Smooth muscle cell (in vitro differentiated cells): ENCODE data around the gene MCCC1. TPM values are rescaled to one million over a fixed set of nuclear protein-coding genes. Genes with fewer than 3 reads are reported as not detected.

Source experiments
- DNase-seq: peaks from one replicate; lab custom pipeline; 2025; ENCODE audit not compliant: unreplicated experiment; lab: John Stamatoyannopoulos, UW
- H2AFZ ChIP-seq: fragments of 200-600 bp; sonication (generic); 2 replicates; pipeline ENCODE4 v1.6.0; 2016; ENCODE audit warnings: antibody characterized with exemption, low read depth, mild to moderate bottlenecking
- H3F3A ChIP-seq: fragments of 200-600 bp; sonication (generic); 2 replicates; pipeline ENCODE4 v1.6.0; 2017; ENCODE audit warnings: antibody characterized with exemption, low read depth
- H3K27ac ChIP-seq: fragments of 200-600 bp; sonication (generic); 2 replicates; pipeline ENCODE4 v1.5.1; 2016; ENCODE audit warnings: low read depth, mild to moderate bottlenecking
- H3K27me3 ChIP-seq: fragments of 200-600 bp; sonication (generic); 2 replicates; pipeline ENCODE4 v1.6.1; 2016; ENCODE audit warnings: low read depth, mild to moderate bottlenecking
- H3K36me3 ChIP-seq: fragments of 200-600 bp; sonication (generic); 2 replicates; pipeline ENCODE4 v1.5.1; 2016; ENCODE audit warnings: low read depth
- H3K4me1 ChIP-seq: fragments of 200-600 bp; sonication (generic); 2 replicates; pipeline ENCODE4 v1.5.1; 2016; ENCODE audit warnings: low read depth
- H3K4me2 ChIP-seq: fragments of 200-600 bp; sonication (generic); 2 replicates; pipeline ENCODE4 v1.6.0; 2016; ENCODE audit warnings: mild to moderate bottlenecking
- H3K4me3 ChIP-seq: fragments of 200-600 bp; sonication (generic); 2 replicates; pipeline ENCODE4 v1.5.1; 2016; ENCODE audit warnings: mild to moderate bottlenecking
- H3K79me2 ChIP-seq: fragments of 200-600 bp; sonication (generic); 2 replicates; pipeline ENCODE4 v1.6.0; 2016; ENCODE audit warnings: low read depth, mild to moderate bottlenecking
- H3K9ac ChIP-seq: fragments of 200-600 bp; sonication (generic); 2 replicates; pipeline ENCODE4 v1.6.0; 2016; ENCODE audit warnings: low read depth
- H3K9me3 ChIP-seq: fragments of 200-600 bp; sonication (generic); replicated peaks from 2 replicates; pipeline ENCODE4 v1.5.1; 2016; ENCODE audit warnings: low read depth
- H4K20me1 ChIP-seq: fragments of 200-600 bp; sonication (generic); 2 replicates; pipeline ENCODE4 v1.6.0; 2016; ENCODE audit warnings: low read depth
- WGBS: methylation state at CpG from one replicate; pipeline ENCODE4 v1.1.7; 2016; ENCODE audit warnings: low lambda C conversion rate; 5-methylcytosine and 5-hydroxymethylcytosine counted together
- polyA plus RNA-seq: library from polyadenylated mRNA; unstranded; fragments of >200 nt; fragmentation: Nextera tagmentation; extraction: Ambion mirVana; gene quantifications from 2 replicates; pipeline ENCODE4 v1.2.1, GENCODE V29; 2016
- total RNA-seq: library from RNA; depleted of rRNA; stranded (reverse); fragments of >200 nt; gene quantifications from 2 replicates; pipeline ENCODE4 v1.2.3, GENCODE V29; 2014
- TF ChIP-seq, protein P1 (sequence below): fragments of 200-600 bp; sonication (generic); IDR thresholded peaks from 2 replicates; pipeline ENCODE4 v1.5.1; 2017; ENCODE audit warnings: borderline replicate concordance, mild to moderate bottlenecking, antibody characterized with exemption; ENCODE audit not compliant: insufficient read depth, poor library complexity, severe bottlenecking

The MCCC1 gene
- total and polyA plus RNA-seq, 2 experiments from 2014 or later: 10.4 to 12.1 TPM

DNA sequence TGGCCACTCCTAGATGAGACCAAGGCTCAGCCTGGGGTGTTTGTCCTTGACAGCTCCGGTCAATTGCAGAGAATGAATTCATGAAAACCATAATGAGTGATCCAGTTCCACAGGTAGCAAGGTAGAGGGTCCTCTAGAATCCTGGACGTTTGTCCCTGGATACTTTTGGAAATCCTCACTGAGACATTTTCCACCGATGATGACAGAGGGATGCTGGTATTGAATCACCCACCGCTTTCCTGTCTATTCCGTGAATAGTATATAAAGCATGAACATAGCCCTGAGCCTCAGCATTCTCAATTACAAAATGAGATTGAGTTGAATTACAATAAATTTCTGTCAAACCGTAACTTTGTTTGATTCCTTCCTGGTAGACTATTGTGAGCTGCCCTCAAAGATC is 113.3 kb downstream of the MCCC1 start:
- Histone ChIP-seq H3K79me2 (no peaks in the 10 kb centered on the region), H3K4me1 (no peaks in the 10 kb centered on the region), H3K9ac (no peak overlapping the region), H3K36me3 (no peaks in the 10 kb centered on the region), H4K20me1 (no peaks in the 10 kb centered on the region), H3K27ac (no peak overlapping the region), H3K4me3 (no peak overlapping the region), H3K27me3 (no peaks in the 10 kb centered on the region), H3K9me3 (no peaks in the 10 kb centered on the region), H3K4me2 (no peak overlapping the region), H2AFZ (no peak overlapping the region), H3F3A (no peaks in the 10 kb centered on the region)
- WGBS: 88% methylated on average over 6 of the region's 6 CpGs
- DNase-seq: no peak
- TF ChIP-seq, protein P1, sequence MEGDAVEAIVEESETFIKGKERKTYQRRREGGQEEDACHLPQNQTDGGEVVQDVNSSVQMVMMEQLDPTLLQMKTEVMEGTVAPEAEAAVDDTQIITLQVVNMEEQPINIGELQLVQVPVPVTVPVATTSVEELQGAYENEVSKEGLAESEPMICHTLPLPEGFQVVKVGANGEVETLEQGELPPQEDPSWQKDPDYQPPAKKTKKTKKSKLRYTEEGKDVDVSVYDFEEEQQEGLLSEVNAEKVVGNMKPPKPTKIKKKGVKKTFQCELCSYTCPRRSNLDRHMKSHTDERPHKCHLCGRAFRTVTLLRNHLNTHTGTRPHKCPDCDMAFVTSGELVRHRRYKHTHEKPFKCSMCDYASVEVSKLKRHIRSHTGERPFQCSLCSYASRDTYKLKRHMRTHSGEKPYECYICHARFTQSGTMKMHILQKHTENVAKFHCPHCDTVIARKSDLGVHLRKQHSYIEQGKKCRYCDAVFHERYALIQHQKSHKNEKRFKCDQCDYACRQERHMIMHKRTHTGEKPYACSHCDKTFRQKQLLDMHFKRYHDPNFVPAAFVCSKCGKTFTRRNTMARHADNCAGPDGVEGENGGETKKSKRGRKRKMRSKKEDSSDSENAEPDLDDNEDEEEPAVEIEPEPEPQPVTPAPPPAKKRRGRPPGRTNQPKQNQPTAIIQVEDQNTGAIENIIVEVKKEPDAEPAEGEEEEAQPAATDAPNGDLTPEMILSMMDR: no peak

GRCh38 chr3:182983876-182984275 is 115.4 kb downstream of the MCCC1 start:
- TF ChIP-seq, protein P1: no peak
- no peak for DNase-seq
- H3K27ac ChIP-seq: no peak overlapping the region
- H3K27me3 ChIP-seq: no peaks in the 10 kb centered on the region
- H3F3A ChIP-seq: no peaks in the 10 kb centered on the region
- no peak overlapping the region for H3K4me3 ChIP-seq
- no peaks in the 10 kb centered on the region for H3K36me3 ChIP-seq
- no peak overlapping the region for H2AFZ ChIP-seq
- H3K9ac ChIP-seq: no peak overlapping the region
- no peaks in the 10 kb centered on the region for H3K9me3 ChIP-seq
- peaks cover 13% of the 10 kb centered on the region for H3K79me2 ChIP-seq
- H3K4me2 ChIP-seq: no peak overlapping the region
- peaks cover 8% of the 10 kb centered on the region for H4K20me1 ChIP-seq
- H3K4me1 ChIP-seq: peaks cover 6% of the 10 kb centered on the region

- no peaks in the 10 kb centered on the region for H3K27me3 ChIP-seq
- no peak overlapping the region for H3K27ac ChIP-seq
- H3K9ac ChIP-seq: peak overlapping the region; percentile 68
- H3F3A ChIP-seq: no peaks in the 10 kb centered on the region
- 78% methylated on average over 10 of the region's 10 CpGs for WGBS
- H3K4me1 ChIP-seq: peaks cover 15% of the 10 kb centered on the region
- H3K4me2 ChIP-seq: peak overlapping the region; percentile 99
- peak overlapping the region; percentile 98 for H2AFZ ChIP-seq
- H3K9me3 ChIP-seq: no peaks in the 10 kb centered on the region
- H3K36me3 ChIP-seq: no peaks in the 10 kb centered on the region
- no peak for DNase-seq
- peaks cover 41% of the 10 kb centered on the region for H3K79me2 ChIP-seq
- H3K4me3 ChIP-seq: peak overlapping the region; percentile 79
- peaks cover 35% of the 10 kb centered on the region for H4K20me1 ChIP-seq
- TF ChIP-seq, protein P1: no peak
These were observed 118.3 kb downstream of the MCCC1 start for GRCh38 chr3:182981038-182981380.

- Histone ChIP-seq H3K4me1 (peaks cover 15% of the 10 kb centered on the region), H3K27ac (no peak within 1 kb of the TSS), H4K20me1 (peaks cover 41% of the 10 kb centered on the region), H3K27me3 (no peaks in the 10 kb centered on the region), H3K4me2 (peak within 1 kb of the TSS; percentile 99), H3K9ac (peak within 1 kb of the TSS; percentile 93), H3F3A (no peaks in the 10 kb centered on the region), H2AFZ (peak within 1 kb of the TSS; percentile 98), H3K79me2 (peaks cover 47% of the 10 kb centered on the region), H3K36me3 (no peaks in the 10 kb centered on the region), H3K9me3 (no peaks in the 10 kb centered on the region), H3K4me3 (peak within 1 kb of the TSS; percentile 79)
- peak; percentile 77 for DNase-seq
- TF ChIP-seq, protein P1: no peak
- 3% methylated on average over 43 of the region's 106 CpGs for WGBS
These were observed 118.9 kb downstream of the MCCC1 start, which contains the start of gene DCUN1D1 for GRCh38 chr3:182980204-182981037. DCUN1D1 (minus strand) TSS chr3:182980538; CDS start chr3:182980489, 49 bp downstream.
